HL-60 (cell line): Measurements from ENCODE around the gene NAA38.

Experiments used
- DNase-seq, 2 experiments: peaks; one replicate each; pipeline ENCODE4 v3.0.0-alpha.2; 2010 to 2020; ENCODE audit warnings: low read depth in 1 of 2, low spot score in 1 of 2
- H3K27ac ChIP-seq: fragments of 250-450 bp; sonication (Bioruptor Pico); replicated peaks from 2 replicates; pipeline ENCODE4 v1.5.1; 2020; ENCODE audit warnings: mild to moderate bottlenecking, moderate library complexity
- H3K27me3 ChIP-seq: fragments of 250-450 bp; sonication (Bioruptor Pico); 2 replicates; pipeline ENCODE4 v1.5.1; 2021; ENCODE audit warnings: mild to moderate bottlenecking, moderate library complexity; ENCODE audit not compliant: insufficient read depth, poor library complexity, severe bottlenecking
- H3K4me3 ChIP-seq: replicated peaks from 2 replicates; pipeline ENCODE4 v1.5.1; 2011; ENCODE audit warnings: mild to moderate bottlenecking, control low read depth, low read length; ENCODE audit not compliant: insufficient read depth
- POLR2AphosphoS5 ChIP-seq: IDR thresholded peaks from 2 replicates; pipeline ENCODE4 v1.6.1; 2012; ENCODE audit warnings: low read depth
- SPI1 ChIP-seq: IDR thresholded peaks from 2 replicates; pipeline ENCODE4 v1.6.1; 2012; ENCODE audit warnings: low read depth, mild to moderate bottlenecking, borderline replicate concordance
- TF ChIP-seq, protein P1 (sequence below): IDR thresholded peaks from one replicate; pipeline ENCODE4 v1.5.1; 2011; ENCODE audit warnings: low read length, control low read depth, inconsistent platforms; ENCODE audit not compliant: insufficient read depth

The NAA38 gene

GRCh38 chr17:7807206-7807605 is 50.2 kb downstream of the NAA38 start:
- Histone ChIP-seq H3K4me3 (no peak overlapping the region), H3K27me3 (no peaks in the 10 kb centered on the region), H3K27ac (no peak overlapping the region)
- DNase-seq, result no peak
- TF ChIP-seq POLR2AphosphoS5, result no peak
- TF ChIP-seq, protein P1, sequence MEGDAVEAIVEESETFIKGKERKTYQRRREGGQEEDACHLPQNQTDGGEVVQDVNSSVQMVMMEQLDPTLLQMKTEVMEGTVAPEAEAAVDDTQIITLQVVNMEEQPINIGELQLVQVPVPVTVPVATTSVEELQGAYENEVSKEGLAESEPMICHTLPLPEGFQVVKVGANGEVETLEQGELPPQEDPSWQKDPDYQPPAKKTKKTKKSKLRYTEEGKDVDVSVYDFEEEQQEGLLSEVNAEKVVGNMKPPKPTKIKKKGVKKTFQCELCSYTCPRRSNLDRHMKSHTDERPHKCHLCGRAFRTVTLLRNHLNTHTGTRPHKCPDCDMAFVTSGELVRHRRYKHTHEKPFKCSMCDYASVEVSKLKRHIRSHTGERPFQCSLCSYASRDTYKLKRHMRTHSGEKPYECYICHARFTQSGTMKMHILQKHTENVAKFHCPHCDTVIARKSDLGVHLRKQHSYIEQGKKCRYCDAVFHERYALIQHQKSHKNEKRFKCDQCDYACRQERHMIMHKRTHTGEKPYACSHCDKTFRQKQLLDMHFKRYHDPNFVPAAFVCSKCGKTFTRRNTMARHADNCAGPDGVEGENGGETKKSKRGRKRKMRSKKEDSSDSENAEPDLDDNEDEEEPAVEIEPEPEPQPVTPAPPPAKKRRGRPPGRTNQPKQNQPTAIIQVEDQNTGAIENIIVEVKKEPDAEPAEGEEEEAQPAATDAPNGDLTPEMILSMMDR, result no peak
- no peak for TF ChIP-seq SPI1
